CD4-positive, alpha-beta T cell (primary cell): ENCODE data around the gene SPSB4. TPM values are rescaled to one million over a fixed set of nuclear protein-coding genes. Genes with fewer than 3 reads are reported as not detected.

ENCODE experiments used
- ATAC-seq: fragments of 200-7000 bp; cut with Tn5 transposase; one replicate; pipeline ENCODE4 v1.10.0; 2022; ENCODE audit warnings: mild to moderate bottlenecking; ENCODE audit not compliant: poor library complexity
- CTCF ChIA-PET: fragments of 350-600 bp; sonication (Branson Sonifier 250); formaldehyde crosslinking; loops from one replicate; lab custom pipeline; 2021; ENCODE audit warnings: antibody characterized with exemption, inconsistent platforms; lab: Charles Lee
- POLR2A ChIA-PET: fragments of 350-600 bp; sonication (Branson Sonifier 250); formaldehyde crosslinking; loops from one replicate; lab custom pipeline; 2021; ENCODE audit warnings: antibody characterized with exemption, inconsistent platforms; lab: Charles Lee
- DNase-seq, 14 experiments: peaks; one replicate each; pipeline ENCODE4 v3.0.0-alpha.2; 2013 to 2020; ENCODE audit warnings: mixed read lengths in 2 of 14
- H3K27ac ChIP-seq, 2 donors: one replicate each; pipeline versions ENCODE4 v1.5.1 to v1.7.0; 2013; ENCODE audit warnings: low read length in 2 of 2, low read depth in 1 of 2, mild to moderate bottlenecking in 1 of 2
- H3K27me3 ChIP-seq, 2 experiments: 1 replicate in 1 of 2; 2 replicates in 1 of 2; pipeline versions ENCODE4 v1.6.1 to v1.7.0; 2013; ENCODE audit warnings: low read length in 2 of 2, control low read depth in 1 of 2, mild to moderate bottlenecking in 1 of 2, moderate library complexity in 1 of 2; ENCODE audit not compliant: insufficient read depth in 2 of 2, control insufficient read depth in 1 of 2
- H3K36me3 ChIP-seq: one replicate; pipeline ENCODE4 v1.6.1; 2013; ENCODE audit warnings: low read length, control low read depth; ENCODE audit not compliant: insufficient read depth
- H3K4me1 ChIP-seq: one replicate; pipeline ENCODE4 v1.6.1; 2013; ENCODE audit warnings: low read length, control low read depth; ENCODE audit not compliant: insufficient read depth
- H3K4me3 ChIP-seq: one replicate; pipeline ENCODE4 v1.5.1; 2013; ENCODE audit warnings: mild to moderate bottlenecking, low read length, moderate library complexity
- H3K9me3 ChIP-seq, 2 experiments: 1 replicate in 1 of 2; 2 replicates in 1 of 2; pipeline versions ENCODE4 v1.6.1 to v1.7.0; 2013; ENCODE audit warnings: low read length in 2 of 2, mild to moderate bottlenecking in 2 of 2, control low read depth in 1 of 2, moderate library complexity in 1 of 2; ENCODE audit not compliant: control insufficient read depth in 1 of 2, insufficient read depth in 1 of 2
- H3K27ac Mint-ChIP-seq: one replicate; pipeline ENCODE4 v1.8.0; 2020; ENCODE audit warnings: mixed read lengths
- H3K27me3 Mint-ChIP-seq: one replicate; pipeline ENCODE4 v1.8.0; 2021; ENCODE audit warnings: mixed read lengths
- H3K36me3 Mint-ChIP-seq: one replicate; pipeline ENCODE4 v1.8.0; 2021; ENCODE audit warnings: low read depth, mixed read lengths
- H3K4me1 Mint-ChIP-seq: one replicate; pipeline ENCODE4 v1.8.0; 2021; ENCODE audit warnings: low read depth, mixed read lengths
- H3K4me3 Mint-ChIP-seq: one replicate; pipeline ENCODE4 v1.8.0; 2020; ENCODE audit warnings: mild to moderate bottlenecking, mixed read lengths
- H3K9me3 Mint-ChIP-seq: one replicate; pipeline ENCODE4 v1.8.0; 2020; ENCODE audit warnings: mixed read lengths
- CTCF ChIP-seq: fragments of 200-600 bp; IDR thresholded peaks from one replicate; pipeline ENCODE4 v1.8.0; 2022; ENCODE audit warnings: antibody characterized with exemption, mild to moderate bottlenecking
- intact Hi-C, 2 experiments: fragments of 100-400 bp; cut with DNase I in 1 of 2; cut with micrococcal nuclease in 1 of 2; formaldehyde crosslinking; loops; one replicate each; pipeline versions ENCODE4 v1.15.1 to v1.9.0; 2023 to 2025; cut with DNase I, micrococcal nuclease
- total RNA-seq, 174 experiments: library from RNA in 2 of 174; stranded (reverse) in 2 of 174; gene quantifications; one replicate each; pipeline ENCODE4 v1.2.3 and lab custom pipeline; 2021 to 2026

The SPSB4 gene
- total RNA-seq, 2 experiments from 2014 or later = not detected

- DNase-seq = no peak
- H3K9me3 ChIP-seq = peaks cover 0 to 8% of the 10 kb centered on the region in 2 experiments
- H3K27ac Mint-ChIP-seq = no peak overlapping the region
- no peaks in the 10 kb centered on the region for H3K36me3 ChIP-seq
- no peaks in the 10 kb centered on the region for H3K27me3 Mint-ChIP-seq
- POLR2A ChIA-PET = no interaction called here
- H3K27me3 ChIP-seq = no peaks in the 10 kb centered on the region
- H3K36me3 Mint-ChIP-seq = no peaks in the 10 kb centered on the region
- intact Hi-C loops = no loop called here
- H3K4me1 ChIP-seq = no peaks in the 10 kb centered on the region
- no peak for TF ChIP-seq CTCF
- no peak overlapping the region for H3K27ac ChIP-seq
- H3K9me3 Mint-ChIP-seq = no peaks in the 10 kb centered on the region
- no peak overlapping the region for H3K4me3 Mint-ChIP-seq
- H3K4me1 Mint-ChIP-seq = no peaks in the 10 kb centered on the region
- CTCF ChIA-PET = no interaction called here
- no peak overlapping the region for H3K4me3 ChIP-seq
- ATAC-seq = no peak
These were observed 19.7 kb downstream of the SPSB4 start for GRCh38 chr3:141070727-141071357.

GRCh38 chr3:141071681-141072260 is 20.6 kb downstream of the SPSB4 start:
- no peaks in the 10 kb centered on the region for H3K9me3 Mint-ChIP-seq
- TF ChIP-seq CTCF = no peak
- Histone ChIP-seq H3K36me3 (no peaks in the 10 kb centered on the region), H3K4me1 (no peaks in the 10 kb centered on the region), H3K9me3 (peaks cover 0 to under 1% of the 10 kb centered on the region in 2 experiments), H3K27ac (no peak overlapping the region), H3K27me3 (no peaks in the 10 kb centered on the region), H3K4me3 (no peak overlapping the region)
- intact Hi-C loops = no loop called here
- H3K36me3 Mint-ChIP-seq = no peaks in the 10 kb centered on the region
- H3K4me1 Mint-ChIP-seq = peaks cover 3% of the 10 kb centered on the region
- ATAC-seq = no peak
- ChIA-PET CTCF (no interaction called here), POLR2A (no interaction called here)
- H3K4me3 Mint-ChIP-seq = no peak overlapping the region
- no peak for DNase-seq
- no peak overlapping the region for H3K27ac Mint-ChIP-seq
- no peaks in the 10 kb centered on the region for H3K27me3 Mint-ChIP-seq

- Mint-ChIP-seq H3K4me1 (peaks cover 12% of the 10 kb centered on the region), H3K27ac (no peak overlapping the region), H3K4me3 (no peak overlapping the region), H3K9me3 (no peaks in the 10 kb centered on the region), H3K27me3 (no peaks in the 10 kb centered on the region), H3K36me3 (no peaks in the 10 kb centered on the region)
- no peaks in the 10 kb centered on the region for H3K9me3 ChIP-seq
- intact Hi-C loops = no loop called here
- ATAC-seq (no peak), DNase-seq (no peak)
- ChIA-PET CTCF (no interaction called here), POLR2A (no interaction called here)
- no peaks in the 10 kb centered on the region for H3K36me3 ChIP-seq
- H3K27ac ChIP-seq = no peak overlapping the region
- H3K27me3 ChIP-seq = no peaks in the 10 kb centered on the region
- H3K4me3 ChIP-seq = no peak overlapping the region
- H3K4me1 ChIP-seq = peaks cover 5% of the 10 kb centered on the region
- TF ChIP-seq CTCF = no peak
These were observed 21.8 kb downstream of the SPSB4 start for GRCh38 chr3:141072950-141073349.
